T-helper 1 cell treated with Interleukin-12 subunit alpha and Interleukin-12 subunit beta and Interleukin-4 antibody, amounts not matched to agents 30 μg/mL and 1 μg/mL, for 36 hours (primary cell): ENCODE results near the gene KCNT1.

Experiments used
- H3K27ac Mint-ChIP-seq: one replicate; pipeline ENCODE4 v1.8.0; 2021; ENCODE audit warnings: mild to moderate bottlenecking, mixed read lengths
- H3K27me3 Mint-ChIP-seq: one replicate; pipeline ENCODE4 v1.8.0; 2021; ENCODE audit warnings: low read depth, mixed read lengths
- H3K36me3 Mint-ChIP-seq: one replicate; pipeline ENCODE4 v1.8.0; 2021; ENCODE audit warnings: low read depth, mixed read lengths
- H3K4me1 Mint-ChIP-seq: one replicate; pipeline ENCODE4 v1.8.0; 2021; ENCODE audit warnings: low read depth, mixed read lengths
- H3K4me3 Mint-ChIP-seq: one replicate; pipeline ENCODE4 v1.8.0; 2021; ENCODE audit warnings: mild to moderate bottlenecking, moderate library complexity, mixed read lengths
- H3K9me3 Mint-ChIP-seq: one replicate; pipeline ENCODE4 v1.8.0; 2021; ENCODE audit warnings: mixed read lengths

KCNT1 gene

DNA sequence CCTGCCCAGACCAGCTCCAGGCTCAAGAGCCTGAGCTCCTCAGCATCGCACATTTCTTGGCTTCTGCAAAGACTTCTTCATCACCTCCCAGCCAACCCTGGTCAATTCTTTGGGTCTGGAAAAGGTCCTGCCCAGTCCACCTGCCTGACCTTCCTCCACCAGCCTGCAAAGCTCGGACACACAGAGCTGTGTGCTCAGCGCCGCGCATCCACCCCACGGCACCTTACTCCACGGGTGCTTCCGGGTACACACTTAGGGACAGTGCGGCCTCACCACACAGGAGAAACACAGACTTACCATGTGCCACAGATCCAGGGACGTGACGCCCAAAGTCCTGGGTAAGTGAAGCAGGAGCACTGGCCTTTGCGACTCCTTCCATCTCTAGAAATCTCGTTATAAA, 97.3 kb downstream of the KCNT1 start:
- H3K9me3 Mint-ChIP-seq: no peaks in the 10 kb centered on the region
- no peaks in the 10 kb centered on the region for H3K4me1 Mint-ChIP-seq
- H3K27me3 Mint-ChIP-seq: no peaks in the 10 kb centered on the region
- no peaks in the 10 kb centered on the region for H3K36me3 Mint-ChIP-seq
- no peak overlapping the region for H3K27ac Mint-ChIP-seq
- no peak overlapping the region for H3K4me3 Mint-ChIP-seq

DNA sequence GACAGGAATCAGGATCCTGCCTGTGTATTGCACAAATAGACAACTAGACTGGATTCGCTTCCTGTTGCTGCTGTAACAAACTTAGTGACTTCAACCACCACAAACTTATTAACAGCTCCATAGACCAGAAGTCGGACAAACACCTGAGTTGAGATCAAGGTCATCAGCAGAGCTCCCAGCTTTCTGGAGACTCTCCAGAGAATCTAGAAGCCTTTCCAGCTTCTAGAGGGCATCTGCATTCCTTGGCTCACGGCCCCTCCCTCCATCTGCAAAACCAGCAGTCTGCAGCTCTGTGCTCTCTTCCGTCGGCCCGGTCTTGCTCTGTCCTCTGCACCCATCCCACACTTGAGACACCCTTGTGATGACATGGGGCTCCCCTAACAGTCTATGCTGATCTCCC, 99.1 kb downstream of the KCNT1 start:
- Mint-ChIP-seq H3K4me1 (no peaks in the 10 kb centered on the region), H3K36me3 (no peaks in the 10 kb centered on the region), H3K4me3 (no peak overlapping the region), H3K27ac (no peak overlapping the region), H3K9me3 (no peaks in the 10 kb centered on the region), H3K27me3 (no peaks in the 10 kb centered on the region)

- Mint-ChIP-seq H3K9me3 (no peaks in the 10 kb centered on the region), H3K4me3 (no peak overlapping the region), H3K27ac (no peak overlapping the region), H3K36me3 (no peaks in the 10 kb centered on the region), H3K4me1 (no peaks in the 10 kb centered on the region), H3K27me3 (no peaks in the 10 kb centered on the region)
These were observed 101.0 kb downstream of the KCNT1 start for GRCh38 chr9:135802876-135803419.

- Mint-ChIP-seq H3K27me3 (no peaks in the 10 kb centered on the region), H3K9me3 (no peaks in the 10 kb centered on the region), H3K27ac (no peak overlapping the region), H3K36me3 (no peaks in the 10 kb centered on the region), H3K4me3 (no peak overlapping the region), H3K4me1 (no peaks in the 10 kb centered on the region)
These were observed 101.5 kb downstream of the KCNT1 start for GRCh38 chr9:135803441-135803840.

DNA sequence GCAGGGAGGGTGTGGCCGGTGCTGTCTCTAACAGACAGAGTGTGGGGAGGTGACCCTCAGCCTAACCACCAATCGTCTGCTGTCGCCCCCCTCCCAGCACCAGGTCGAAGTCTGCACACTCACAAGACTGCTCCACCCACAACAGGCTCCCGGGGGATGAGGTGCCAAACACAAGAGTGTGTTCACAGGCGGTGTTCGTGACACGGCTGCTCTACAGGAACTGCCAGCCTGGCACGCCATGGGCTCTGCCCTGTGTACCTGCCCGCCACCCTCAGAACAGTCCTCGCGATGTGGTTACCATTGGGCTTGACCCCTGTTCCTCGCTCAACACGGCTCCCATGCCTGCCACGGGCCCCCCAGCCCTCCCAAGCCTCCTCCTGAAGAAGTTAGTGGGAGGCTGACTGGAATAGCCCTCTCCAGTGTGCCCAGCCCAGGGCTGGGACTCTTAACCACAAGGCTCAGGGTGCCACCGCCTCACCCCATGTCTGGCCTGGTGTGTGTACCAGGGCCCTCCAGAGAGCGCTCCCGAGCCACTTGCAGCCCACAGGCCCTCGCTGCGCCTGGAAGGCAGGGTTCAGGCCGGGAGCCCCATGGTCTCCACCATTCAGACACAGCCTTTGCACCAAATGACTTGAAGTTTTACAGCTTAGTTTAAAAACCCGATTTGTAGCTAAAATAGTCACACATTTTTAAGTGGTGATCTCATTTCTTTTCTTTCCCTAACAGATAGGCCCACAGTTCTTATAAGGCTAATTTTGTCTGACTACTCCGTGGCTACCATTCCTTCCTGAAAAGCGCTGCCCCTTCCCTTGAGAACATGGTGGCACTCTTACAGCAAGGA, 102.8 kb downstream of the KCNT1 start:
- no peak overlapping the region for H3K27ac Mint-ChIP-seq
- no peaks in the 10 kb centered on the region for H3K27me3 Mint-ChIP-seq
- no peak overlapping the region for H3K4me3 Mint-ChIP-seq
- no peaks in the 10 kb centered on the region for H3K4me1 Mint-ChIP-seq
- no peaks in the 10 kb centered on the region for H3K9me3 Mint-ChIP-seq
- H3K36me3 Mint-ChIP-seq: no peaks in the 10 kb centered on the region

DNA sequence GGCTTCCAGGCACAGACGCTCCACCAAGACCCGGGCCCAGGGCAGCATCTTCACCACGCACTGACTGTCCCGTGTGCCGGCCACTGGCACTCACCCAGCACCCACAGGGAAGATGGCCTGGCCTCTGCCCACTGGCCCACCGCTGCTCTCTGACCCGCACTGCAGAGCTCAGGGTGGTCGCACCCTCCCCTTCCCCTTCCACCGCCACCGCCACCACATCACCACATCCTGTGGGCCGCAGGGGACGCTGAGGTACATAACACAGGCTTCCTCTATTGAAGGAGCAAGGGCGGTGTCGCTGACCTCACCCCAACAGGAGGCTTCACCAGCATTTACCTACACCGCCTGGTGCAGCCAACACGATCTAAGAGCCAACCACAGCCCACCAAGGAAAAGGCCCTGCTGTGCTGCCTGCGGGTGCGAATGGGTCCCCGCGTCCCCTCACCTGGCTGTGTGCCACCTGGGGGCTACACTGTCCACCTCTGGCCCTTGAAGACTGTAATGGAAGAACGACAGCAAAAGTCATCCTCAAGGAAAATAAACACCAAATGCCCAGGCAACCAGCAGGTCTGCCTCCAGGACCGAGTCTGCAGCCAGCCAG, 103.5 kb downstream of the KCNT1 start:
- H3K36me3 Mint-ChIP-seq: no peaks in the 10 kb centered on the region
- H3K27ac Mint-ChIP-seq: no peak overlapping the region
- no peak overlapping the region for H3K4me3 Mint-ChIP-seq
- H3K4me1 Mint-ChIP-seq: no peaks in the 10 kb centered on the region
- no peaks in the 10 kb centered on the region for H3K9me3 Mint-ChIP-seq
- H3K27me3 Mint-ChIP-seq: no peaks in the 10 kb centered on the region

DNA sequence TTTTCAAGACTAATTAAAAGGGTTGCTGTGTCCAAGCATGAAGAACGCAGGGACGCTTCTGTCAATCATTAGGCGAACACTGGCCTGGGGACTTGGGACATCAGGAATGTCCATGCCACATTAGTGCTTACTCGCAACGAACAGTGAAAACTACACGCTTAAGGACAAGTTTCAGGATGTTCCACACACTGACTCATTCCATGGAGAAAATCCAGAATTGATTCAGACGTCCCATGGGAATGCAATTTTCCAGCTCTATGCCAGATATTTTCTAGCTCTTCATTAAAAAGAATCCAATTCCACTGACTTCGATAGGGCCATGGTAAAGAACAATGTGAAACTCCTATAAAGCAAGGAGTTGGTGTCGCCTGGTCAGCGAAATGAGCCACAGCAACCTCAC, 107.2 kb downstream of the KCNT1 start:
- Mint-ChIP-seq H3K9me3 (no peaks in the 10 kb centered on the region), H3K4me3 (no peak overlapping the region), H3K27ac (no peak overlapping the region), H3K27me3 (no peaks in the 10 kb centered on the region), H3K36me3 (no peaks in the 10 kb centered on the region), H3K4me1 (no peaks in the 10 kb centered on the region)

DNA sequence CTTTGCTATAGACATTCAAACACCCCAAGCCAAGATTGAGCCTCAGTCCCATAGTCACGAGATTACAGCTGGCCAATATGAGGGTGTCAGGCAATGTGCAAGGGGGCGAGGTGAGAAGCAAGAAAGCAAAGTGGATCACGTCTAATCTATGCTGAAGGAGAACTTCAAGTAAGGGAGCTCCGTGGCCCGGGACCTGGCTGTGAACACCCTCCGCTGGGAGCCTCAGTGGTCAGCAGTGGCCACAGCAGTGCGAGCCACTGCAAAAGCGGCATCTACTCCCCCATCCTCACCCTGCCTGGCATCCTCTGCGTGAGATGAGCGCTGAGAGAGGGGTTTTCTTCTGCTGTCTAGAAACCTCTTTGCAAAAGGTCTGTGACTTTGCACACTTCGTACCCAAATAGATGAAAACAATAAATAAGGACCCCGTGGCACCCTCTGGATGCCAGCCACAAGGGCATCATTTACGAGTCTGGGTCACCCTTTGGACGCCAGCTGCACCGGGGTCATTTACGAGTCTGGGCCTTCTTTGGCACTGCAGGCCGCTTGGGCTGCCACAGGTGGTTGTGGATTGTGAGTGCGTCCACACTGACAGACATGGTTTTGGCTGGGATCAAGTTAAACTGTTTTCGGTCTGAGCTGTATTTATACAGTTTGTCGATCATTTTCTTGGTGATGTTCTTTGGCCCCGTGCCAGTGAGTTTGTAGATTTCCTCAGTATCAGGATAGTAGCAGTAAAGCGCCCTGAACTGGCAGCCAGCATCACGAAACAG, 109.0 kb downstream of the KCNT1 start:
- no peaks in the 10 kb centered on the region for H3K4me1 Mint-ChIP-seq
- no peaks in the 10 kb centered on the region for H3K9me3 Mint-ChIP-seq
- peaks cover 4% of the 10 kb centered on the region for H3K36me3 Mint-ChIP-seq
- no peak overlapping the region for H3K27ac Mint-ChIP-seq
- no peak overlapping the region for H3K4me3 Mint-ChIP-seq
- H3K27me3 Mint-ChIP-seq: no peaks in the 10 kb centered on the region

DNA sequence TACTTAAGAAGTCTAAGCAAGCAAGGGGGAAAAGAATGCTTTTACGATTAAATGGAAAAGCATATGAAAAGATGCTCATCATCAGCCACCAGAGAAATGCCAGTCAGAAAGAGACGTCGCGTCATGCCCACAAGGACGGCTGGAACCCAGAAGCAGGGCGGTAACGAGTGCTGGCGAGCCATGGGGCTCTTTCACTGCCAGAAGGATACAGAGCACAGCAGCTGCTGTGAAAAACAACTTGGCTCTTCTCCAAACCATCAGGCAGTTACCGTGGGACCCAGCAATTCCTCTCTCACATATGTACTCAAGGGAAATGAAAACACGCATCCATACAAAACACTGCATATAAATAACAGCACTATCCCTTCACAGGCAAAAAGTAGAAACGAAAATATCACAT, 109.8 kb downstream of the KCNT1 start:
- Mint-ChIP-seq H3K9me3 (no peaks in the 10 kb centered on the region), H3K4me1 (no peaks in the 10 kb centered on the region), H3K27me3 (no peaks in the 10 kb centered on the region), H3K4me3 (no peak overlapping the region), H3K36me3 (peaks cover 7% of the 10 kb centered on the region), H3K27ac (no peak overlapping the region)

GRCh38 chr9:135812961-135813360, 111.0 kb downstream of the KCNT1 start:
- H3K27me3 Mint-ChIP-seq: no peaks in the 10 kb centered on the region
- no peaks in the 10 kb centered on the region for H3K9me3 Mint-ChIP-seq
- no peak overlapping the region for H3K4me3 Mint-ChIP-seq
- peaks cover 7% of the 10 kb centered on the region for H3K36me3 Mint-ChIP-seq
- H3K4me1 Mint-ChIP-seq: no peaks in the 10 kb centered on the region
- no peak overlapping the region for H3K27ac Mint-ChIP-seq

- peaks cover 7% of the 10 kb centered on the region for H3K36me3 Mint-ChIP-seq
- H3K9me3 Mint-ChIP-seq: no peaks in the 10 kb centered on the region
- no peaks in the 10 kb centered on the region for H3K27me3 Mint-ChIP-seq
- no peak overlapping the region for H3K4me3 Mint-ChIP-seq
- H3K27ac Mint-ChIP-seq: no peak overlapping the region
- H3K4me1 Mint-ChIP-seq: no peaks in the 10 kb centered on the region
These were observed 111.8 kb downstream of the KCNT1 start for GRCh38 chr9:135813671-135814290.

DNA sequence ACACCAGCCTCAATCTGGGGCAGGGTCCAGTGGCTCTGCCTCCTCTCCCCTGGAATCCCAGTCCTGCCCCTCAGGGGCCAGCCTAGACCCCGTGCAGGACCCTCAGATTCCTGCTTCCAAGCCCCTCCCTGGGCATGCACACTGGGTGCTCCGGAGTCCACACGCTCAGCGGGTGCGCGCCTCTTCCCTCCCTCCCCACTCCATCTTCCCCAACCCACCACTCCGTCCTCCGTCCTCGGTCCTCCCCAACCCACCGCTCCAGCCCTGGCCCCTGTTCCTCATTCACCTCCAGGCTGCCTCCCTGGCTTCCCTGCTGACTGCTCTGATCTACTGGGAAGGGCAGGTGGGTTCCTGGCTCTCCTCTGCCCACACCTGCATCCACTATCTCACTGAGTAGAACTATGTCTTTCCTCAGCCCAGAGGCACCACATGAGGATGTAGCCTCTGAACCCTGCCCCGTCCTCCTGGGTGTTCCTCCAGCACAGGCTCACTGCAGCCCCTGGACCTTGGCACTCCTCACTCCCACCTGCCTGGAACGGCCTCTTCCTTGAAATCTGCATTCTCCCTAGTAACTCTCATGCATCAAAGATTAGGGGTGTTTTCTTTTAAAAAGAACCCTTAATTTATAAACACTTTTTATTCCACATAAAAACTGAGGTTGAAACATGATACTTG, 112.6 kb downstream of the KCNT1 start:
- Mint-ChIP-seq H3K27me3 (no peaks in the 10 kb centered on the region), H3K27ac (no peak overlapping the region), H3K4me3 (no peak overlapping the region), H3K36me3 (peaks cover 7% of the 10 kb centered on the region), H3K9me3 (no peaks in the 10 kb centered on the region), H3K4me1 (no peaks in the 10 kb centered on the region)

GRCh38 chr9:135815413-135815812, 113.4 kb downstream of the KCNT1 start:
- H3K4me1 Mint-ChIP-seq: no peaks in the 10 kb centered on the region
- H3K9me3 Mint-ChIP-seq: no peaks in the 10 kb centered on the region
- peaks cover 7% of the 10 kb centered on the region for H3K36me3 Mint-ChIP-seq
- no peak overlapping the region for H3K4me3 Mint-ChIP-seq
- no peaks in the 10 kb centered on the region for H3K27me3 Mint-ChIP-seq
- H3K27ac Mint-ChIP-seq: no peak overlapping the region
